Measurements from ENCODE around the gene TEX51.

The TEX51 gene

DNA sequence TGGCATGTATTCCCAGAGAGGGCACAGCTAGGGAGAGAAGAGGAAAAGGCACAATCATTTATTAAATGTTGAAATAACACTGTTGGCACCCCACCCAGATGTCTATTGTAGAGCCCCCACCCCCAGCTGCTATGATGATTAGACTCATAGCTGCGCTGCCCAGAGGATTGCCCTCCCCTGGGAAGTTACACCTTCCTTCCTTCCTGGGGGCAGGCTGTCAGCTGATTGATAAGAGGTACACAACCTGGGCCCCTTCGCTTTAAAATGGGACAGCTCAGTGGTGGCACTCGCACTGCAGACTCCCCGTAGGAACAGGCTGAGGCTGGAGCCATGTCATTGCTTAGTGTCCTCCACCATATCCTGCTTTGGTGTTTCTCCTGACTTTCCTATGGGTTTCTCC is 18.1 kb downstream of the TEX51 start:
- DNase-seq, result no peak

DNA sequence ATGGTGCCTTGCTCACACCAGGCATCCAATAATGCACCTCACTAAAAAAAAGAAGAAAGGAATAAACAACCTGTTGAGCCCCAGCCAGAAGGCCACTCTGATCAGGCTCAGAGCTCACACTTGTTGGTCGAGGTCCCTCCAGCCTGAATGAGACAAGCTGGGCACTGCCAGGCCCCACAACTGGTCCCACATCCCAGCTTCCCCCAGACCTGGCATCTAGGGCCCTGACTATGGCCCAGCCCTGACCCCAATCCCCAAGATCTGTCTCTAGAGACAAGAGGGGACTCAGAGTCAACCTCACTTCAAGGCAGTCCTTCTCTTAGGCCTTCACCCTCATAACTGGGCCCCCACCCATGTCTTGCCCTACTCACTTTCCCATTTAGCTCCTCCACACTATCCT is 22.4 kb downstream of the TEX51 start:
- DNase-seq, result no peak

DNA sequence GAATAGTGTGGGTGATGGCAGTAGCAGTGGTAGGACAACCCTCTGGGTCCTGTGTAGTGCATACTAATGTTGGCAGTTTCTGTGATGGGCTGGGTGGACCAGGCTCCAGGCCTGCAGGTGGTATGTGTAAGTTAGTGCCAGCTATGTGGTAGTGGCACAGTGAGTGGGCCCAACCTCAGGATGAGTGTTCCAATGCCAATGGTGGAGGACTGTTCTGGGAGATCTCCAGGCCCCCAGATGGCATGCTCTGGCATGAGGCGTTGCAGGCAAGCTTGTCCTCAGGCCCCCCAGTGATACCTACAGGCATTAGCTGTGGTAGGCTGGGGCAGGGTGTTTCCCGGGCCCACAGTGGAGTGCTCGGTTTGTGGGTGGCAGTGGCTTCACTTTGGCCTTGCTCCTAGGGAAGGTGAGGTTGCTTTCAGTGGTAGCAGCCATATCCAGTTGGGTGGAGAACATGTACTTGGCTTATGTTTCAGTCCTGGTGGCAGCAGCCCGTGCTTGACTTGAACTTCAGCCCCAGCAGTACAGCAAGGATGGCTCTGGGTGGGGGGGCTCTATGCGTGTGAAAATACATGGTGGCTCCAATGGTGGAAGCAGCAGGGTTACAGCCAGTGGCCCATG is 32.4 kb downstream of the TEX51 start:
- no peak for DNase-seq

DNA sequence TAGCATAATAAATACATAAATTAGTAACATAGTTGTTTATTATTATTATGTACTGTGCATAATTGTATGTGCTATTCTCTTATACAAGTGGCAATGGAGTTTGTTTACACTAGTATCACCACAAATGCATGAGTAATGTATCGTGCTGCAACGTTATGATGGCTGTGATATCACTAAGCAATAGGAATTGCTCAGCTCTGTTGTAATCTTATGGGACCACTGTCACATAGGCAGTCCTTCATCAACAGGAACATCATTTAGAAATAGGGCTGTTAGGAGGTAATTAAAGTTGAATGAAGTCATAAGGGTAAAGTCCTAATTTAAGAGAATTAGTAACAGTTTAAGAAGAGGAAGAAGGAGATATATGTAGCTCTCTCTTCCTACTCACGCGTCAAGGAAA is 33.8 kb downstream of the TEX51 start:
- DNase-seq, result no peak

DNA sequence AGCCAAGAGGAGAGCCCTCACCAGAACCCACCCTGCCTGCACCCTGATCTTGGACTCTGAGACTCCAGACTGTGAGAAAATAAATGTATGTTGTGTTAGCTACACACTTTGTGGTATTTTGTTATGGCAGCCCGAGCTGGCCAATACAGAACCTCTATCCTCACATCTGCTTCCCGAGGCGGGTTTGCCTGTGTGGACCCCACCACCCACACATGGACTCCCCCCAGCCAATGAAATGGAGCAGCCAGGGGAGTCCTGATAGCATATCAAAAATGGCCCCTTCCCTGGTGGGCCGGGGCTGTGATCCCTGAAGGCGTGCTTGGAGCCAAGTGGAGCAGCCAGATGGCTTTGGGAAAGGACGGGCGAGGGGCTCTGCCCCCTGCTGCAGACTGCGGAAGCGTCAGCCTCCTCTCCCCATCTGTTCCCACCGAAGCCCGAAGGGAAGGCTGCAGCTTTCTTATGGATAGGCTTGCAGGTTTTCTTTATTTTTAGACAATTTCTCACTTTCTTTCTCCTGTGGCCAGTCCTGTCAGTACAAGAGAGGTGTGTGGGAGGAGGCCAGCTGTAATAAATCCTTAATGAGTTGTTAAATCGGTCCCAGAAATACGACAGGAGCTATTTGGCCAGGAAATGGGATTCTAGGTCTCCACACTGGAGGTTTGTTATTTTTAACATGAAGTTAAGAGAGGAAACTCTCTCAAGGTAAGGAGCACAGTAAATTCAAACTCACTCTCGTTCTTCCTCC is 34.4 kb downstream of the TEX51 start:
- peak in 1 of 2 donors; percentile 7 for DNase-seq

DNA sequence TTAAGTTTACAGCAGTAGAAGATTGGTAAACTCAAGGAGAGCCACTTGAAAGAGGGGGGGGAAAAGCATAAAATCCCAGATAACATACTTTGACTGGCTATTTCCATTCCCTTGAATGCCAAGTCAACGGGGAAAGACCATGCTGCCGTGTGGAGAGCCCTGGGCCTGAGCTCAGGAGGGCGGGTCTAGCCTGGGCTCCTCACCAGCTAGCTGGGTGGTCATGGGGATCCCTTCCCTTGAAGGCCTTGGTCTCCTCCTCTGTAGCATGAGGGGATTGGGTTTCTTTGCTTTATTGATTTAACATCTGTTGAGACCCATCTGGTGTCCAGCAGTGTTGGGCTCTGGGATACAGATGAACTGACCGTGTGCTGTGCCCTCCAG is 35.0 kb downstream of the TEX51 start:
- DNase-seq, result no peak

DNA sequence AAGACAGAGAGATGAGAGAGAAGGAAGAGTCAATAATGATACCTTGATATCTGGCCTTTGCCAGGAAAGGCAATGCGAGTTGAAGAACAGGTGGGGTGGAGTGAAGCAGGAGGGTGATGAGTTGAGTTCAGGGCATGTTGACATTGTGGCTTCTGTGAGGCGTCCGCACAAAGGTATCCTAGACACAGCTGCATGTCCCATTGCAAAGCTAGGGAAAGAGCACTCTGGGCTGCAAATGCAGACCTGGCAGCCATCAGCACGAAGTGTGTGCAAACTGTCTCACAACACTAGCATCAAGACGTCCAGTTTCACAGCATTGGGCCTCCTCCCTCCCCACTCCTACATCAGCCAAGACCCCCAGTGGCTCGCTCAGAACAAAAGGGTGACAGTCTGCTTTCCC is 36.1 kb downstream of the TEX51 start:
- no peak for DNase-seq

DNA sequence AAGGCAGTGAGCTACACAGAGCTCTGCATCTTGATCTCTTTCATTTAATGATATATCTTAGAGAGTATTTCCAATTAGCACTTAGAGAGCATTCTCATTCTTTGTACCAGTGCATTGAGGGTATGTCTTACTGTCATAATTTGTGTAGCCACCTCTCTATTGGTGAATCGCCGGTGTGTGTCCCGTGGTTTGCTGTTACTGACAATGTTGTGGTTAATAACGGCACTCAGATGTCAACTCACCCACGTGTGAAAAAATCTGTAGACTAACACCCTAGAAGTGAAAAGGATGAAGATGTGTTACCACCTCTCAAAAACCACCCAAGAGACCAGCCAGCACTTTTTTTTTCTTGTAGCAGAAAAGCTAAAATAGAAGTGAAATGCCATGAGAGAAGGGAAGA is 37.1 kb downstream of the TEX51 start:
- no peak for DNase-seq

DNA sequence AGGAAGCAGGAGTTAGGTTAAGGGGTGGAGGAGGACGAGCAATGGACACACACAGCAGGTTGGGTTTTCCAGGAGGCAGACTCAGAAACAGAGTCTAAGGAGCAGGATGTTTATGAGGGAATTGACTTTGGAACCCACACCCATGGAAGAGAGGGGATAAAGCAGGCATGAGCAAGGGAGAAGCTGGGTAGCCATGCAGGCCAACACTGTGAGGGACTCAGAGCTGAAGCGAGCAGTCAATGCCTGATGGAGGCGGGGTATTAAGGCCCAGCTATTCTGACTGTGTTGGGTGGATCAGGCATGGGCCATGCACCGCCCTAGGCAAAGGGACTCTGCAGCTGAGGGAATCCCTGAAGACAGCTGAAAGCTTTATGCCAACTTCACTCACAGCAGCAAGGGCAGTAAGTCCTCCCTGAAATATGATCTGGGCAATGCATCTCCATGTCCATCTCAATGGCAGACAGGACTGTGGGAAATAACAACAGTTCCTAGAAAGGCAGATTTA is 37.6 kb downstream of the TEX51 start:
- no peak for DNase-seq

DNA sequence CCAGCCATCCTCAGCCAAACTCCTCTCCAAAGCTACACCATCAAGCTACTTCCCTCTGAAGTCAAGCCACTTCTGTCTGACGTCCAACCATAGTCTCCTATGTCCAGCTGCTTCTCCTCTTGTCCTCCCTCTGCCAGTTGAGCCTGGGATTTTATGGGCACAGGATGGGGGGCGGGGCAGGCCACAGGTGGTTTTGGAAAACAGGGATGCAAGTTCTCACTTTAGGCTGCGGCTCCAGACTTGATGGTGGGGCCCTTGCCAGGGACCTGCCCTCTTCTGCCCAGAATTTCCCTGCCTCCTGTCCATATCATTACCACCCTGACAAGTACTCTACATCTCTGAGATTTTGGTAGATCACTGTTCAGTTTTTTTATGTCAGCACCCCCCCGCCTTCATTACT is 41.6 kb downstream of the TEX51 start:
- no peak for DNase-seq

DNA sequence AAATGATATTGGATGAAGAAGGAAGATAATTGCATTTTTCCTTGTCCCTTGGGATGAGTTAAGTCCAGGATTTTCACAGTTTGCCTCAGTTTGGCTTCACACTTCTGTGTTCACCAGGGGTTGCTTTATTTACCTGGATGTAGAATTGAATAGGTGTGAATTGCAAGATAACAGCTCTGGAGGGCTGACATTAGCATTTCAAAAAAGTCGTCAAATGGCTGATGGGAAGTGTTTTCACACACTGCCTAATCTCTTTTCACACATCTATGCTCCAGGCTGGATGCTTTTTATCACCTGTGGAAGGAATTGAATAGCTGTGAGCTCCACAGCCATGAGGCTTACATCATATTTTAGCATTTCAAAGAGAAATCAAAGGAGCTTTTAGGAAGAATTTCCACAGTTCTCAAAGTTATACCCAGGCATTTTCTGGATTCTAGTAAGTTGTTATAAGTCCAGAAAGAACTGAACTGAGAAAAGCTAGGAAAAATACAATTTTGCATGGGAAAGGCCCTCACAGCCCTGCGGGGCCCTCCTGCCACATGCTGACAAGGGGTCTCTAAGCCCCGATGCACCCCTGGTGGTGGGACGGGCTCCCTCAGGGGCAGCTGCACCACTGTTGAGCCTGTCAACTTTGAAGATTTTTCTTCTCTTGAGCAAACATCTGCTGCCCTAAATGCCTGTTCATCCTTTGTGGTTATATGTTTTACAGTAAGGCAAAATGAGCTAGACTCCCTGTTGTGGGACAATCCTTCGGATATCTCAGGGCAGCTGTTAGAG is 43.9 kb downstream of the TEX51 start:
- DNase-seq, result no peak

DNA sequence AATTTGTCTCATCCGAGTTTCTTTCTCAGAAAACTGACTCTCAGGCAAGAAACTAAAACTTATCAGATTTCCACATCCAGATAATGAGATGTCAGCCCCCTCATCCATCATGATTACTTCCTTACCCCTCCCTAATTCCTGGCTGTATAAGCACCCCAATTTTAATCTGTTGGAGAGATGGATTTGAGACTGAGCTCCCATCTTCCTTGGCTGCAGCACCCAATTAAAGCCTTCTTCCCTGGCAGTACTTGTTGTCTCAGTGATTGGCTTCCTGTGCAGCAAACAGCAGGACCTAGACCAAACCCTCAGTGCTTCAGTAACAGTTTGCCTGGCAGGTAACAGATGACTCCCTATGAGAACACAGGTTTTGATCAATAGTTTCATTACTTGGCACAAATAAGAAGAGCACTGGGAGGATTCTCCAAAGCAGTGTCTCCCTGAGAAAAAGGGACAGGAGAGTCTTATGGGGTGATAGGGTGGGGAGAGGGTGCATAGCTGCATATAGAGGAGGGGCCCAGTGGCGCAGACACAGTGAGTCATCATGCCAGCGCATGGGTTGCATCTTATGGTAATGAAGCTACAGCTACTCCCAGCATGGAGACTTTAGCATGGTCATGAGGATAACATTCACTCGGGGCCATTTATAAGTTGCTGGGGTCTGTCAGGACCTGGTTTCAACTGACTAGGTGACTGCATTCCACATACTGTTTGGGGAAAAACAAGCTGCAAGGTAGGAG is 45.1 kb downstream of the TEX51 start:
- DNase-seq, result no peak

DNA sequence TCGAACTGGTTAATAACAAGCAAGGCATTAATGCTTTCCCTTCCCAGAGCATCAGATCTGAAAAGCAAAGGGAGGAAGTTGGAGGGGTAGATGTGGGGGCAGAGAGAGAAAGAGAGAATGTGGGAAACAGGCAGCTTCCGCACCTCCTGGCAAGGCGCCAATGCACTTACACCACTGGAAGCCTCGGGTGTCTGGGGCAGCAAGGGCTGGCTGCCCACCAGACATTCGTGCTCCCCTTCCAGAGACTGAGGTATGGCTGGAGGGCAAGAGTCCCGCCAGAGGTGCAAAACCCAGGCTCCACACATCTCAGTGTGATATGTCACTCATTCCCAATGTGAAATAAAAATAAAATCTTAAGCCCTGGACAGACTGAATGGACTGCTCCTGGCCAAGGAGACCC is 46.4 kb downstream of the TEX51 start:
- DNase-seq, result no peak

DNA sequence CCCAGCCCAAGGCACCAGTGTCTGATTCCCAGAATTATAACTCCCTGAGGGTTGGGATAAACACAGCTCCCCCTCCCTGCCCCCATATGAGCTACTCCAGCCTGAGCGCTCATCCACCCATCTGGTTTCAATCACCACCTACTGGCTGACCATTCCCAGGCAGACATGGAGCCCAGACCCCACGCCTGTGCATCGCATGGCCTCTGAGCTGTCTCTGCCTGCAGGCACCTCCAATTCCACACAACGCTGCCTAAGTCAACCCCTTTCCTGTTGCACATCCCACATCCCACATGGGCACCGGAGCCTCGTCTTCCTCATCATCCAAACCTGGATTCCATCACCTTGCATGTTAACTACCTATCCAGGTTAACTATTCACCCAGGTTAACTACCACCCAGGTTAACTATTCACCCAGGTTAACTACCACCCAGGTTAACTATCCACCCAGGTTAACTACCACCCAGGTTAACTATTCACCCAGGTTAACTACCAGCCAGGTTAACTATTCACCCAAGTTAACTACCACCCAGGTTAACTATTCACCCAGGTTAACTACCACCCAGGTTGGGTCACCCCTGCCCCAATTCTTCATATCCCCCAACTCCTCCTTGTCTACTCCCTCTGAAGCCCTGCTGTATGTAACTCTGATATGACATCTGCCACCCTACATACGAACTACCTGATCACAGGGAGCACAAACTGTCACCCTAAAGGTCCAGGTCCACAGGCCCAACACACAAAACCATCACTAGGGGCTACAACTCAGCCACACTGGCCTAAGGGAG is 47.8 kb downstream of the TEX51 start:
- no peak for DNase-seq

DNA sequence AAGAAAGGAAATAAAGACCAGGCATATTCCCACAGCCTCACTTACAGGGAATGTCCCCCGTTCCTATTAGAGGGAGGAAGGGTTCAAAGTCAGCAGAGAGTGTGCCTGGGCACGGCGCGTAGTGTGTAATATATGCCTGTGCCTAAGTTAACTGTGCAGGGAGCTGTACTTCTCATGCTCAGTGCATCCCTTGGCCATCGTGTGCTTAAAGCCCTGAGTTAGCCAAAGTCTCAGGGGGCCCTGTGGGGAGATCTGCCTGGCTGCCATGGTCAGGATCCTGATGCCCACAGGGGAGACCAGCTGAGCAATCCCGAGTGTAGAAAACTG is 48.4 kb downstream of the TEX51 start:
- no peak for DNase-seq

DNA sequence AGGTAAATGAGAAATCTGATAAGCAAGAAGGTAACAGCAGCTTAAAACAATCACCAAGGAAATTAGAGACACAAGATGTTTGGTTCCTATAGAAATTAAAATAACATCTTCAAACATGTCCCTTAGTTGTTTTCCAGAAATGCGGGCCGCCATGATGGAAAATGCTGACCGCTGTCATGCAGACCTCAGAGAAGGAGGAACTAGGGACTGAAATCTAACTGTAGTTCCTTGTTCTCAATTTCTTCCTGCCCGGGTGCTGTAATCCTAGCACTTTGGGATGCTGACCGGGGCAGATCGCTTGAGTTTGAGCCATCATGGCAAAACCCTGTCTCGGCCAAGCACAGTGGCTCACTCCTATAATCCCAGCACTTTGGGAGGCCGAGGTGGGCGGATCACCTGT is 51.1 kb downstream of the TEX51 start:
- no peak for DNase-seq

DNA sequence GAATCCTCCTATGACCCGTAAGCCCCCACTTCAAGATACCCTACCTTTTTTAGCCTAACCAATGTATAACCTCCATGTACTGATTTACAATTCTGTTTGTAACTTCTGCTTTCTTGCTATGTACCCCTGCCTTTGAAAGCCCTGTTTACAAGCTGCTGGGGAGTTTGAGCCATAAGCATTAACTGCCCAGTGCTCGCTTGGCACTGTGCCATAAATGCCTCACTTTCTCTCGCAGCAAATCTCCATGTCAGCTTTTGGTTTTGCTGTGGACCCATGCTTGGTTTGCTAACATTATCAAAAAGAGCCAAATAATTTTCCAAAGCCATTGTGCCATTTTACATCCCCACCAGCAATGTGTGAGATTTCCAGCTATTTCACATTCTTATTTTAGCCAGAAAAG is 51.8 kb downstream of the TEX51 start:
- no peak for DNase-seq
